ENCODE data around the gene MYEOV. TPM values are rescaled to one million over a fixed set of nuclear protein-coding genes. Genes with fewer than 3 reads are reported as not detected.

MYEOV gene
- total RNA-seq, 4 donors from 2014 or later = 1.1 TPM; not detected in 3

DNA sequence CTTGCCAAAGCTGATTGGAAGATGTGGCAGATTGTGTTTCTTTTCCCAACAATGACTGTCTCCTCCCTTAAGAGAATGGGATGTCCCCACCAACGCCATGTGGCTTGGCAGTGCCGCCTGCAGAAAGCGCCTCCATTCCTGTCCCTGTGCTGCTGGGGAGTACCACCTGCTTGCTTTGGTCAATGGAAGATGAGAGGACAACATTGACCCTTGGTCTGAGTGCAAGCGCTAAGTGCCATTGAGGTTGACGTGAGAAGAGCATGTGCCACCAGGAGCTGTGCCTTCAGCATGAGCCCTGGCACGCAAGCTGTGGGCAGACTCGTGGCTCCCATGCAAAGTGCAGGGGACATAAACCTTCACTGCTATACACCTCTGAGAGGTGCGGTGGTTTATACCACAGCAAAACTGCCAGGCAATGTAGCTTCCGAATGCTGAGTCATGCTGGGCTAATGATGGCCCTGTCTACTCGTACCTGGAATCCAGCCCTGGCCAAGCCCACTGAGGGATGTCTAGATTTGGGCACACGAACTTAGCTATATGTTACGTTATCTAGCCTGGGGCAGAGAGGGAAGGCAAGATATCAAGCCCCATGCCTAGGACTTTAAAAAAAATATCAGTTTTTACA lies 41.9 kb downstream of the MYEOV start:
- H3K4me1 ChIP-seq = no peaks in the 10 kb centered on the region
- no peaks in the 10 kb centered on the region for H3K36me3 ChIP-seq
- H3K27me3 ChIP-seq = no peaks in the 10 kb centered on the region
- no peak for TF ChIP-seq POLR2A (IDR thresholded peaks at IDR 0.05)
- TF ChIP-seq, protein P1, sequence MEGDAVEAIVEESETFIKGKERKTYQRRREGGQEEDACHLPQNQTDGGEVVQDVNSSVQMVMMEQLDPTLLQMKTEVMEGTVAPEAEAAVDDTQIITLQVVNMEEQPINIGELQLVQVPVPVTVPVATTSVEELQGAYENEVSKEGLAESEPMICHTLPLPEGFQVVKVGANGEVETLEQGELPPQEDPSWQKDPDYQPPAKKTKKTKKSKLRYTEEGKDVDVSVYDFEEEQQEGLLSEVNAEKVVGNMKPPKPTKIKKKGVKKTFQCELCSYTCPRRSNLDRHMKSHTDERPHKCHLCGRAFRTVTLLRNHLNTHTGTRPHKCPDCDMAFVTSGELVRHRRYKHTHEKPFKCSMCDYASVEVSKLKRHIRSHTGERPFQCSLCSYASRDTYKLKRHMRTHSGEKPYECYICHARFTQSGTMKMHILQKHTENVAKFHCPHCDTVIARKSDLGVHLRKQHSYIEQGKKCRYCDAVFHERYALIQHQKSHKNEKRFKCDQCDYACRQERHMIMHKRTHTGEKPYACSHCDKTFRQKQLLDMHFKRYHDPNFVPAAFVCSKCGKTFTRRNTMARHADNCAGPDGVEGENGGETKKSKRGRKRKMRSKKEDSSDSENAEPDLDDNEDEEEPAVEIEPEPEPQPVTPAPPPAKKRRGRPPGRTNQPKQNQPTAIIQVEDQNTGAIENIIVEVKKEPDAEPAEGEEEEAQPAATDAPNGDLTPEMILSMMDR (IDR thresholded peaks at IDR 0.05 in 4 of 5, conservative IDR thresholded peaks at IDR 0.05 in 1 of 5) = no peak
- H3K27ac ChIP-seq = no peak overlapping the region
- in situ Hi-C loops (cut with MboI; ENCODE audit: low sequenced_read_pairs in 4 of 4) = no loop called here
- no peak for DNase-seq
- ATAC-seq = no peak
- no peaks in the 10 kb centered on the region for H3K9me3 ChIP-seq
- intact Hi-C loops (cut with DNase I; ENCODE audit: low total_unique reads) = no loop called here
- H3K4me3 ChIP-seq = no peak overlapping the region

GRCh38 chr11:69337211-69337721 lies 43.3 kb downstream of the MYEOV start:
- H3K36me3 ChIP-seq = no peaks in the 10 kb centered on the region
- TF ChIP-seq, protein P1 (IDR thresholded peaks at IDR 0.05 in 4 of 5, conservative IDR thresholded peaks at IDR 0.05 in 1 of 5) = no peak
- TF ChIP-seq POLR2A (IDR thresholded peaks at IDR 0.05) = no peak
- H3K27me3 ChIP-seq = no peaks in the 10 kb centered on the region
- DNase-seq = no peak
- no peak overlapping the region for H3K27ac ChIP-seq
- no peak overlapping the region for H3K4me3 ChIP-seq
- no peaks in the 10 kb centered on the region for H3K9me3 ChIP-seq
- ATAC-seq = no peak
- H3K4me1 ChIP-seq = no peaks in the 10 kb centered on the region
- in situ Hi-C loops (cut with MboI; ENCODE audit: low sequenced_read_pairs in 4 of 4) = no loop called here
- intact Hi-C loops (cut with DNase I; ENCODE audit: low total_unique reads) = no loop called here

GRCh38 chr11:69339041-69339733 lies 45.2 kb downstream of the MYEOV start:
- Histone ChIP-seq H3K4me3 (no peak overlapping the region), H3K27me3 (no peaks in the 10 kb centered on the region), H3K9me3 (no peaks in the 10 kb centered on the region), H3K27ac (no peak overlapping the region), H3K4me1 (no peaks in the 10 kb centered on the region), H3K36me3 (no peaks in the 10 kb centered on the region)
- TF ChIP-seq POLR2A (IDR thresholded peaks at IDR 0.05) = no peak
- TF ChIP-seq, protein P1 (IDR thresholded peaks at IDR 0.05 in 4 of 5, conservative IDR thresholded peaks at IDR 0.05 in 1 of 5) = no peak
- no peak for DNase-seq
- in situ Hi-C loops (cut with MboI; ENCODE audit: low sequenced_read_pairs in 4 of 4) (no loop called here), intact Hi-C loops (cut with DNase I; ENCODE audit: low total_unique reads) (no loop called here)
- ATAC-seq = no peak

DNA sequence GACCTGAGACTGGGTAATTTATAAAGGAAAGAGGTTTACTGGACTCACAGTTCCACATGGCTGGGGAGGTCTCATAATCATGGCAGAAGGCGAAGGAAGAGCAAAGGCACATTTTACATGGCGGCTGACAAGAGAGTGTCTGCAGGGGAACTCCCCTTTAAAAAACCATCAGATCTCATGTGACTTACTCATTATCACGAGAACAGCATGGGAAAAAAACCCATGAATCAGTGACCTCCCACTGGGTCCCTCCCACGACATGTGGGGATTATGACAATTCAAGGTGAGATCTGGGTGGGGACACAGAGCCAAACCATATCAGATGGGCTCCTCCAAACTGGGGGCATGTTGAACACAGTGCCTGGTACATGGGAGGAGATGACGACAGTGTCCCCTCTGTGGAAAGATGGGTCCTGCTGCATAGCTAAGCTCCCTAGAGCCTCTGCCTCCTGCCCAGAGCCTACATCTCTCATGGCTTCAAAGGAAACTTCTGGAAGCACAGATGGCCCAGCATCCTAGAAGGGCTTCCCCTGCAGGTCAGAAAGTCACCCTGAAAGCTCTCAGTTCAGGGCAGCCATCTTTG lies 46.1 kb downstream of the MYEOV start:
- no peaks in the 10 kb centered on the region for H3K4me1 ChIP-seq
- no peak for ATAC-seq

More for the DNA sequence above, 46.1 kb downstream of the MYEOV start:
- no peak for DNase-seq
- Histone ChIP-seq H3K27ac (no peak overlapping the region), H3K27me3 (no peaks in the 10 kb centered on the region), H3K9me3 (no peaks in the 10 kb centered on the region), H3K36me3 (no peaks in the 10 kb centered on the region), H3K4me3 (no peak overlapping the region)
- intact Hi-C loops (cut with DNase I; ENCODE audit: low total_unique reads) = no loop called here
- in situ Hi-C loops (cut with MboI; ENCODE audit: low sequenced_read_pairs in 4 of 4) = no loop called here
- TF ChIP-seq, protein P1 (IDR thresholded peaks at IDR 0.05 in 4 of 5, conservative IDR thresholded peaks at IDR 0.05 in 1 of 5) = no peak
- TF ChIP-seq POLR2A (IDR thresholded peaks at IDR 0.05) = no peak

Data from gastrocnemius medialis (tissue), 4 donors.